Forelimb muscle (tissue), 1 donor: ENCODE results near the gene AGPAT1. TPM values are rescaled to one million over a fixed set of nuclear protein-coding genes. Genes with fewer than 3 reads are reported as not detected.
"Not testable (repeated sequence)": the region's sequence is repeated elsewhere in the genome, so short reads cannot be mapped to it uniquely, and the experiment has no call there.

ENCODE experiments used
- DNase-seq: peaks from one replicate; pipeline ENCODE4 v3.0.0-alpha.2; 2013; ENCODE audit warnings: low read depth
- polyA plus RNA-seq: library from polyadenylated mRNA; unstranded; fragments of 120-200 nt; gene quantifications from one replicate; pipeline ENCODE4 v1.2.1, GENCODE V29; 2013; ENCODE audit not compliant: insufficient read length

AGPAT1 gene
- polyA plus RNA-seq, 1 donor, result 57.3 TPM

GRCh38 chr6:32198866-32199265 is 23.0 kb upstream of the AGPAT1 start:
- no peak for DNase-seq

GRCh38 chr6:32198345-32198696 is 22.4 kb upstream of the AGPAT1 start:
- no peak for DNase-seq

GRCh38 chr6:32196682-32197616 is 21.1 kb upstream of the AGPAT1 start:
- no peak for DNase-seq

- DNase-seq, result no peak
Observed at GRCh38 chr6:32195902-32196681, 20.2 kb upstream of the AGPAT1 start.

GRCh38 chr6:32195652-32195901 is 19.7 kb upstream of the AGPAT1 start:
- DNase-seq, result peak; percentile 98

GRCh38 chr6:32194825-32195651 is 19.2 kb upstream of the AGPAT1 start:
- DNase-seq, result no peak

- DNase-seq, result no peak
Observed at GRCh38 chr6:32194388-32194787, 18.5 kb upstream of the AGPAT1 start.

- DNase-seq, result not testable (repeated sequence)
Observed at GRCh38 chr6:32193096-32193495, 17.2 kb upstream of the AGPAT1 start.

- no peak for DNase-seq
Observed at GRCh38 chr6:32192608-32193039, 16.7 kb upstream of the AGPAT1 start, which contains the start of gene GPSM3. Gene GPSM3, minus strand, starts transcription at chr6:32192643. Its CDS starts 130 bp downstream, at chr6:32192513.

- DNase-seq, result no peak
Observed at GRCh38 chr6:32191696-32192607, 16.1 kb upstream of the AGPAT1 start.

GRCh38 chr6:32190911-32191677 is 15.2 kb upstream of the AGPAT1 start:
- no peak for DNase-seq

GRCh38 chr6:32190054-32190851 is 14.4 kb upstream of the AGPAT1 start, which contains the start of gene PBX2:
Gene PBX2, minus strand, starts transcription at chr6:32190202. Its CDS starts 287 bp downstream, at chr6:32189915.
- DNase-seq, result peak; percentile 87

GRCh38 chr6:32189742-32190053 is 13.8 kb upstream of the AGPAT1 start:
- no peak for DNase-seq

- no peak for DNase-seq
Observed at GRCh38 chr6:32189069-32189741, 13.3 kb upstream of the AGPAT1 start.

GRCh38 chr6:32188381-32189068 is 12.6 kb upstream of the AGPAT1 start:
- DNase-seq, result no peak

- DNase-seq, result not testable (repeated sequence)
Observed at GRCh38 chr6:32187725-32188380, 12.0 kb upstream of the AGPAT1 start.

GRCh38 chr6:32187009-32187709 is 11.3 kb upstream of the AGPAT1 start:
- DNase-seq, result no peak
